T-cell (primary cell): ENCODE results near the gene ZP3. TPM values are rescaled to one million over a fixed set of nuclear protein-coding genes. Genes with fewer than 3 reads are reported as not detected.
"Not testable (repeated sequence)": the region's sequence is repeated elsewhere in the genome, so short reads cannot be mapped to it uniquely, and the experiment has no call there.

Source experiments
- ATAC-seq, 4 experiments: fragments of 200-7000 bp in 3 of 4; fragments of 150-1000 bp in 1 of 4; cut with Tn5 transposase; replicated peaks in 1 of 4; 1 replicate in 3 of 4; 2 replicates in 1 of 4; pipeline ENCODE4 v1.10.0; 2021; ENCODE audit warnings: moderate library complexity in 3 of 4, mild to moderate bottlenecking in 2 of 4, moderate number of reproducible peaks in 1 of 4
- CTCF ChIA-PET, 2 donors: fragments of 300-600 bp; sonication (Branson Sonifier 250); formaldehyde crosslinking; loops; one replicate each; lab custom pipeline; 2022; ENCODE audit warnings: antibody characterized with exemption in 2 of 2; lab: Charles Lee
- POLR2A ChIA-PET, 2 donors: fragments of 300-600 bp; sonication (Branson Sonifier 250); formaldehyde crosslinking; loops; one replicate each; lab custom pipeline; 2022; ENCODE audit warnings: antibody characterized with exemption in 2 of 2; lab: Charles Lee
- DNase-seq, 35 experiments: peaks; one replicate each; pipeline versions ENCODE4 v3.0.0 to v3.0.0-alpha.2; 2013 to 2023
- H3K27ac ChIP-seq: one replicate; pipeline ENCODE4 v1.5.1; 2013; ENCODE audit warnings: low read length
- H3K27me3 ChIP-seq, 2 experiments: replicated peaks in 1 of 2; 1 replicate in 1 of 2; 2 replicates in 1 of 2; pipeline versions ENCODE4 v1.6.1 to v1.7.0; 2013; ENCODE audit warnings: low read length in 1 of 2, mixed read lengths in 1 of 2; ENCODE audit not compliant: control insufficient read depth in 2 of 2, insufficient read depth in 2 of 2; ENCODE audit errors: extremely low read depth in 1 of 2
- H3K36me3 ChIP-seq, 2 donors: 1 replicate in 1 of 2; 2 replicates in 1 of 2; pipeline versions ENCODE4 v1.6.1 to v1.7.0; 2013; ENCODE audit warnings: low read length in 1 of 2; ENCODE audit not compliant: control insufficient read depth in 2 of 2, insufficient read depth in 1 of 2; ENCODE audit errors: extremely low read depth in 1 of 2
- H3K4me1 ChIP-seq, 2 experiments: 1 replicate in 1 of 2; 2 replicates in 1 of 2; pipeline versions ENCODE4 v1.6.1 to v1.7.0; 2013; ENCODE audit warnings: low read length in 2 of 2, mixed read lengths in 1 of 2; ENCODE audit not compliant: insufficient read depth in 2 of 2, control insufficient read depth in 1 of 2; ENCODE audit errors: extremely low read depth in 1 of 2
- H3K4me3 ChIP-seq, 2 donors: 1 replicate in 1 of 2; 2 replicates in 1 of 2; pipeline versions ENCODE4 v1.5.1 to v1.7.0; 2013; ENCODE audit warnings: mild to moderate bottlenecking in 2 of 2, low read length in 1 of 2, moderate library complexity in 1 of 2; ENCODE audit not compliant: control insufficient read depth in 1 of 2; ENCODE audit errors: extremely low read depth in 1 of 2
- H3K9me3 ChIP-seq: 2 replicates; pipeline ENCODE4 v1.7.0; 2013
- H3K27ac Mint-ChIP-seq, 2 donors: one replicate each; pipeline ENCODE4 v1.8.0; 2020 to 2021; ENCODE audit warnings: mild to moderate bottlenecking in 2 of 2, mixed read lengths in 2 of 2
- H3K27me3 Mint-ChIP-seq, 2 donors: one replicate each; pipeline ENCODE4 v1.8.0; 2021 to 2022; ENCODE audit warnings: mixed read lengths in 2 of 2
- H3K36me3 Mint-ChIP-seq: one replicate; pipeline ENCODE4 v1.8.0; 2021; ENCODE audit warnings: mixed read lengths
- H3K4me1 Mint-ChIP-seq, 3 donors: one replicate each; pipeline ENCODE4 v1.8.0; 2020 to 2022; ENCODE audit warnings: mixed read lengths in 3 of 3, mild to moderate bottlenecking in 1 of 3
- H3K4me3 Mint-ChIP-seq, 3 donors: one replicate each; pipeline ENCODE4 v1.8.0; 2020 to 2022; ENCODE audit warnings: mild to moderate bottlenecking in 3 of 3, mixed read lengths in 3 of 3, moderate library complexity in 3 of 3
- H3K9me3 Mint-ChIP-seq, 3 donors: one replicate each; pipeline ENCODE4 v1.8.0; 2020 to 2022; ENCODE audit warnings: mixed read lengths in 3 of 3
- whole genome bisulfite sequencing: methylation state at CpG from one replicate; pipeline ENCODE4 v1.1.5; 2013; ENCODE audit warnings: missing lambda C conversion rate; ENCODE audit not compliant: insufficient coverage; 5-methylcytosine and 5-hydroxymethylcytosine counted together
- total RNA-seq, 35 experiments: library from RNA in 6 of 35; stranded (reverse) in 6 of 35; fragments of 120-200 nt in 1 of 35; gene quantifications; one replicate each; pipeline versions ENCODE4 v1.2.1 to v1.2.4 and lab custom pipeline; 2013 to 2026

The ZP3 gene
- total RNA-seq, 5 donors from 2014 or later (not counting 1 experiment from before 2014, with no cell fraction given) = 1.7 to 7.0 (median 5.9) TPM

GRCh38 chr7:76393116-76394031 is 31.4 kb upstream of the ZP3 start:
- peaks cover 8 to 27% (median 24%) of the 10 kb centered on the region in 3 donors for H3K4me1 Mint-ChIP-seq
- DNase-seq (peak; percentile 75 to 95 (median 86)), ATAC-seq (peak; percentile 80 to 85 (median 83))
- Histone ChIP-seq H3K36me3 (no peaks in the 10 kb centered on the region), H3K4me3 (peak overlapping the region; percentile 41 to 45), H3K9me3 (no peaks in the 10 kb centered on the region), H3K27ac (no peak overlapping the region), H3K27me3 (peaks cover 0 to 4% of the 10 kb centered on the region in 2 experiments), H3K4me1 (peaks cover 7 to 33% of the 10 kb centered on the region in 2 experiments)
- no peaks in the 10 kb centered on the region for H3K27me3 Mint-ChIP-seq
- CTCF ChIA-PET = interaction anchor here in 1 of 2 donors (0.6 kb wide), 1 partner anchor 133 kb away, joined by 4 read pairs; no protein-coding TSS in a partner anchor
- peak overlapping the region; percentile 77 to 85 (median 84) for H3K4me3 Mint-ChIP-seq
- H3K9me3 Mint-ChIP-seq = no peaks in the 10 kb centered on the region
- H3K36me3 Mint-ChIP-seq = no peaks in the 10 kb centered on the region
- 3% methylated on average over 89 of the region's 99 CpGs for WGBS
- POLR2A ChIA-PET = interaction anchor here in 1 of 2 donors (0.6 to 0.7 kb wide), 2 partner anchors 477 to 478 kb away, joined by 3 read pairs; no protein-coding TSS in a partner anchor
- H3K27ac Mint-ChIP-seq = peak overlapping the region; percentile 89 to 95

- CTCF ChIA-PET = no interaction called here
- H3K36me3 Mint-ChIP-seq = no peaks in the 10 kb centered on the region
- peaks cover 0 to 4% of the 10 kb centered on the region in 2 experiments for H3K27me3 ChIP-seq
- ATAC-seq (no peak), DNase-seq (no peak)
- H3K4me3 Mint-ChIP-seq = no peak overlapping the region
- H3K36me3 ChIP-seq = no peaks in the 10 kb centered on the region
- 97% methylated on average over 7 of the region's 9 CpGs for WGBS
- H3K27ac ChIP-seq = no peak overlapping the region
- no peaks in the 10 kb centered on the region for H3K9me3 ChIP-seq
- H3K9me3 Mint-ChIP-seq = no peaks in the 10 kb centered on the region
- H3K4me3 ChIP-seq = no peak overlapping the region
- peak overlapping the region; percentile 3 to 28 for H3K27ac Mint-ChIP-seq
- H3K4me1 Mint-ChIP-seq = peaks cover 10 to 30% (median 26%) of the 10 kb centered on the region in 3 donors
- POLR2A ChIA-PET = interaction anchor here in 1 of 2 donors (0.5 kb wide), 1 partner anchor 36 kb away, joined by 3 read pairs; the partner anchor contains the start of gene YWHAG
- peaks cover 7 to 33% of the 10 kb centered on the region in 2 experiments for H3K4me1 ChIP-seq
- no peaks in the 10 kb centered on the region for H3K27me3 Mint-ChIP-seq
Observed at GRCh38 chr7:76394957-76395356, 29.8 kb upstream of the ZP3 start.

GRCh38 chr7:76395605-76395964 is 29.2 kb upstream of the ZP3 start:
- H3K36me3 Mint-ChIP-seq, H3K27ac ChIP-seq, DNase-seq, CTCF ChIA-PET, ATAC-seq, H3K4me3 Mint-ChIP-seq, H3K4me3 ChIP-seq, POLR2A ChIA-PET, H3K27ac Mint-ChIP-seq, H3K9me3 Mint-ChIP-seq, H3K9me3 ChIP-seq, H3K27me3 ChIP-seq, H3K27me3 Mint-ChIP-seq, H3K36me3 ChIP-seq: not testable (repeated sequence)
- H3K4me1 ChIP-seq = peaks cover 7 to 33% of the 10 kb centered on the region in 2 experiments
- peaks cover 10 to 30% (median 26%) of the 10 kb centered on the region in 3 donors for H3K4me1 Mint-ChIP-seq
- WGBS = 91% methylated on average over 4 of the region's 11 CpGs

GRCh38 chr7:76395965-76396726 is 28.6 kb upstream of the ZP3 start:
- CTCF ChIA-PET = no interaction called here

GRCh38 chr7:76396864-76397263 is 27.9 kb upstream of the ZP3 start:
- H3K9me3 ChIP-seq = no peaks in the 10 kb centered on the region
- DNase-seq (no peak), ATAC-seq (no peak)
- Mint-ChIP-seq H3K4me1 (peaks cover 10 to 30% (median 27%) of the 10 kb centered on the region in 3 donors), H3K36me3 (no peaks in the 10 kb centered on the region), H3K9me3 (no peaks in the 10 kb centered on the region), H3K4me3 (peak overlapping the region; percentile 81 to 87 (median 82)), H3K27me3 (no peaks in the 10 kb centered on the region), H3K27ac (peak overlapping the region in 1 of 2 donors; percentile 50)
- H3K27me3 ChIP-seq = peaks cover 0 to 4% of the 10 kb centered on the region in 2 experiments
- POLR2A ChIA-PET = no interaction called here
- no peak overlapping the region for H3K27ac ChIP-seq
- CTCF ChIA-PET = no interaction called here
- 87% methylated on average over 3 of the region's 8 CpGs for WGBS
- H3K36me3 ChIP-seq = no peaks in the 10 kb centered on the region
- peak overlapping the region in 1 of 2 donors; percentile 70 for H3K4me3 ChIP-seq
- peaks cover 7 to 33% of the 10 kb centered on the region in 2 experiments for H3K4me1 ChIP-seq

More at GRCh38 chr7:76395965-76396726, 28.6 kb upstream of the ZP3 start:
- Mint-ChIP-seq H3K27ac (no peak overlapping the region), H3K27me3 (no peaks in the 10 kb centered on the region), H3K4me3 (peak overlapping the region in 1 of 3 donors; percentile 87), H3K9me3 (no peaks in the 10 kb centered on the region), H3K4me1 (peaks cover 10 to 30% (median 26%) of the 10 kb centered on the region in 3 donors), H3K36me3 (no peaks in the 10 kb centered on the region)
- DNase-seq (no peak), ATAC-seq (no peak)
- Histone ChIP-seq H3K4me1 (peaks cover 7 to 33% of the 10 kb centered on the region in 2 experiments), H3K27me3 (peaks cover 0 to 4% of the 10 kb centered on the region in 2 experiments), H3K36me3 (no peaks in the 10 kb centered on the region), H3K27ac (no peak overlapping the region), H3K4me3 (no peak overlapping the region), H3K9me3 (no peaks in the 10 kb centered on the region)
- POLR2A ChIA-PET = no interaction called here
- WGBS = 91% methylated on average over 7 of the region's 13 CpGs
